Fibroblast of the conjunctiva (primary cell): ENCODE results near the gene ATP13A1.

ENCODE experiments used
- DNase-seq: peaks from one replicate; pipeline ENCODE4 v3.0.0-alpha.2; 2010; ENCODE audit warnings: low read depth

Gene ATP13A1

GRCh38 chr19:19662871-19663255, 613 bp downstream of the ATP13A1 start:
- DNase-seq, result no peak

- DNase-seq, result no peak
These were observed 1.1 kb downstream of the ATP13A1 start for GRCh38 chr19:19662344-19662743.

DNA sequence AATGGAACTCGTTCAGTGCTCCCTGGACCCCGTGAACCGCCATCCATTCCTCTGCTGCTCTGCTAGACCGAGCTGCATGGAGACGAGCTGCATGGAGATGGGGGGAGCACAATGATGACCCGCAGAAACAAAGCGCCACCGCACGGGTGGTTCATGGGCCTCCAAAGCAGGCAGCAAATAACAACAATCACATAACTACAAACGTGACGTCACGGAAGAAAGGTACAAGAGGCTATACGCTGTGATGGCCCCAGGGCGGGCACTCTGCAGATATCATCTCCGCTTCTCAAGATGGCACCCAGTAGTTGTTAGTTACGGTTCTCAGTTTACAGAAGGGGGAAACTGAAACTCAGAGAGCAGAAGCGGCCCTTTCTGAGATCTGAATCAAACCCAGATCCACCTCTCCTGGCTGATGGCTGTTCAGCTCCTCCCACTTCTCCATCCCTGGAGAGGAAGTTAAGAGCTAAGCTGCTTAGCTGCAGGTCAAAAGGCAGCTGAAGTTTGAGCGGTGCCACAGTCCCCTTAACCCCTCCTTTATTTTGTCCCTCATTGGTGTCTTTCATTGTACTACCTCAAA, 1.7 kb downstream of the ATP13A1 start:
- no peak for DNase-seq

DNA sequence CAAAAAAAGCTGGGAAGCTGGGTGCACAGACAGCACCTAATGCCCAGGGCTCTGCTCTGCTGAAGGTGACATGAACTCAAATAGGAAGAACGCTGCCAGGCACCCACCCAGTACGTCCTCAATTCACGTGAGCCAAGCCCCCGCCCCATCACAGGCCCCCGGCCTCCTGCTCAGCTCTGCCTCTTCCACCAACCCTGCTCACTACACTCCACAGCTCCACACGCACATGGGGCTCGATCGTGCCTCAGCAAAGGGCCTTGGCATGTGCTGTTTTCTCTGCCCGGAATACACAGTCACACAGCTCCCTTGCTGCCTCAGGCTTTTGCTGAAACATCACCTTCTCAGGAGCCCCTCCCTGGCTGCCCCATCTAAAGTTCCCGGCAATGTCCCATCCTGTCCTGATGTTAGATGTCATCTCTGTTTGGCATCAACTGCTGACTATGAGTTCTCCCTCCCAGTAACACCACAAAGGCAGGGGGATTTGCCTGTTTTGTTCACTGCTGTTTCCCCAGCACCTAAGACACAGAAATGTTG, 2.3 kb downstream of the ATP13A1 start:
- no peak for DNase-seq

GRCh38 chr19:19659646-19660245, 3.7 kb downstream of the ATP13A1 start:
- DNase-seq, result no peak

- no peak for DNase-seq
These were observed 6.1 kb downstream of the ATP13A1 start for GRCh38 chr19:19657397-19657783.

DNA sequence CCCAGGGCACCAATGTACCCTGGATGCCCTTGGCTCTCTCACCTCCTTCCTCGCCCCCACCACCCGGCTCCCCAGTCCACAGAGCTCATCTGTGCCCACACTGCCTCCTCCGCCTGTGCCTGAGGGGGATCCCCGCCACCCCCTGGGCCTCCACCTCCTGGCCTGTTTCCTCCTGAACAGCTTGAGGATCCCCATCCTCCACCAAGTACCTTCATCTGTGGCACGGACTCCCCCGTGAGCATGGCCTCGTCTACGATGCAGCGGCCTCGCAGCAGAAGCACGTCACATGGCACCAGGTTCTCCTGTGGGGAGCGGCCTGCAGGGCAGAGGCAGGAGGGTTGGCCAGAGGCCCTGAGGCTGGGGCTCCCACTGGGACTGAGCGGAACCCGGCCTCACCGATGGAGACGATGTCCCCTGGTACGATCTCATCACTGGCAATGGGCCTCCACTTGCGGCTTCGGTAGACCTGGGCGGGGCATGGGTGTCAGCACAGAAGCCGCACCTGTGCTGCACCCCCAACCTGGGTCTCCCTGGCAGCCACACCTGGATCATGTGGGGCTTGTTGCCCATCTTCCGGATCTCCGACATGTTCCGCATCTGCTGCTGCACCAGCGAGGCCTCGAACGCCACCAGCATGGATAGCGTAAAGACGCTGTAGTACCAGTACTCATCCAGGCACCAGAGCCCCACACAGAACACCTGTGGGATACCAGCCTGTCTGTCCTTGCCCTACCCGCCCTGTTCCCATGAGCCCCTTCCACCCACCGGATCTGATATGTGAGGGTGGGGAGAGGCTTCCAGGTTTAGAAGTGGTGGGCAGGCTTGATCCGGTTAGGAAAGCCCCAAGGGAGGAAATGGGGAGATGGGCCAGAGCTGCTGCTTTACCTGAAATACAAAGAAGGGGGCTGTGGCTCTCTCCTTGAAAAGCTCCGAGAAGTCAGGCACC, 6.8 kb downstream of the ATP13A1 start:
- no peak for DNase-seq

DNA sequence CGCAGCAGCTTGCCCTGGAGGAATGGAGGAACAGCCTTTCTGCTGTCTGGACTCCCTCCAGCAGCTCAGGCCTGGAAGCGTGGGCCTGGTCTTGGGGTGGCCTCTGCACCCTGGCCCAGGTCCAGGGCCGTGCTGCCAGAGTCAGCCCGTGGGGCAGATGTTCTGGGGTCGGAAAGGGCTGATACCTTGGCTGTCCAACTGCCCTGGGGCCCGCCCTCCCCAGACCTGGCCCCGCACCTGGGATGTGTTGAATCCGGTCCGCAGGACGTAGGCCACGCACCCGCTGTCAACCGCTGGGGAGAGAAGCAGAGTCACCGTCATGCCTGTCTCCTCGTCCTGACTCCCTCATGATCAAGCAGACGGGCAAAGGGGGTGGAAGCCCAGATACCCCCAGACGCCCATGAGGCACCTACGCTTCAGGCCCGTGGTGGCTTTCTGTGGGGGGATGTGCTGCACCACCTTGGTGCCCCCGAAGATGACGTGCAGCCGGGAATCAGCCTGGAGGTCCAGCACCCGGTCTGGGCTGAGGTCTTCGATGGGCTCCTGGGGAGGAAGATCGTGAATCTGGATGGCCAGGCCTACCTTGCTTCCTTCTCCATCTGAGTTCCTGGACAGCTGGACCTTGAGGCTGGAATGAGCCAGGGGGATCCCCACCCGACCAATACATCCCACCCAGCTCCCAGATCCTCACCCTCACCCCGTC, 7.7 kb downstream of the ATP13A1 start:
- no peak for DNase-seq

- DNase-seq, result no peak
These were observed 8.4 kb downstream of the ATP13A1 start for GRCh38 chr19:19655051-19655594.

GRCh38 chr19:19654441-19654840, 9.0 kb downstream of the ATP13A1 start:
- DNase-seq, result no peak

DNA sequence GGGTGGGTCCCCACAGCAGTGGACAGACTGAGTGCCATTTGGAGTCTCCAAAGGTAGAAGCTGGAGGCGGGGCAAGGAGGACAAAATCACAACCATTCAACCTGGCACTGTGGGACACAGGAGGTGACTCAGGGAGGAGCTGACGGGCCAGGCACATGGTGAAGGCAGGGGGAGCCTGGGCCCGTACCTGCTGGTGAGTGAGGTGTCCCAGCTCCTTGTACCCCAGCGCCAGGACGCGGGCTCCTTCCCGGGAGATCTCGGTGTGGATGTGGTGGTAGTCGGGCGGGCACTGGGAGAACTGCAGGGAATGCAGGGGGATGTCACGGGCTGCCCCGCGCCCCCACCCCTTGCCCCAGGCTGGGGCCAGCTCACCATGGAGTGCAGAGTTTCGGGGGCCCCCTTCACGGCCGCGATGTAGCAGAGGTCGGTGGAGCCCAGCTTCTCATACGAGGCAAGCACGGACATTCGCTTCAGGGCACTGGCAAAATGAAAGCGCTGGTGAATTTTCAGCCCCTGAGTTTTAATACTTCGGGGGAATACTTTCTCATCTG, 9.8 kb downstream of the ATP13A1 start:
- DNase-seq, result no peak

GRCh38 chr19:19652482-19653295, 10.8 kb downstream of the ATP13A1 start:
- no peak for DNase-seq

- no peak for DNase-seq
These were observed 12.4 kb downstream of the ATP13A1 start for GRCh38 chr19:19651076-19651475.

- DNase-seq, result no peak
These were observed 13.1 kb downstream of the ATP13A1 start for GRCh38 chr19:19650331-19650730.

GRCh38 chr19:19649580-19649995, 13.9 kb downstream of the ATP13A1 start:
- no peak for DNase-seq

DNA sequence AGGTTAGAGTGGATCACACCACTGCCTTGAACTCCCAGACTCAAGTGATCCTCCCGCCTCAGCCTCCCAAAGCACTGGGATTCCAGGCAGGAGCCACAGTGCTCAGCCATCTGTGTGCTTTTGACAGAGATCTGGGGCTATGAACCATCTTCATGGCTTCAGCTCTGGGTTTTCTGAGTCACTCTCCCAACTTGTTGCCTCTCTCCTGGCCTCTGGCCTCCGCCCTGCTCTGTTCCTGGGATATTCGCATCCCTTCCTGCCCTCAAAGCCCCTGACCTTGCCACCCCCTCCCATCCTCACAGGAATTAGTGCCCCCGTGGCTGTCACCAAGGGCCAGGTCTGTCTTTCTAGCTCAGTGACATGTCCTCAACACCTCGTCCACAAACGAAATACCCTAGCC, 14.3 kb downstream of the ATP13A1 start:
- DNase-seq, result no peak

DNA sequence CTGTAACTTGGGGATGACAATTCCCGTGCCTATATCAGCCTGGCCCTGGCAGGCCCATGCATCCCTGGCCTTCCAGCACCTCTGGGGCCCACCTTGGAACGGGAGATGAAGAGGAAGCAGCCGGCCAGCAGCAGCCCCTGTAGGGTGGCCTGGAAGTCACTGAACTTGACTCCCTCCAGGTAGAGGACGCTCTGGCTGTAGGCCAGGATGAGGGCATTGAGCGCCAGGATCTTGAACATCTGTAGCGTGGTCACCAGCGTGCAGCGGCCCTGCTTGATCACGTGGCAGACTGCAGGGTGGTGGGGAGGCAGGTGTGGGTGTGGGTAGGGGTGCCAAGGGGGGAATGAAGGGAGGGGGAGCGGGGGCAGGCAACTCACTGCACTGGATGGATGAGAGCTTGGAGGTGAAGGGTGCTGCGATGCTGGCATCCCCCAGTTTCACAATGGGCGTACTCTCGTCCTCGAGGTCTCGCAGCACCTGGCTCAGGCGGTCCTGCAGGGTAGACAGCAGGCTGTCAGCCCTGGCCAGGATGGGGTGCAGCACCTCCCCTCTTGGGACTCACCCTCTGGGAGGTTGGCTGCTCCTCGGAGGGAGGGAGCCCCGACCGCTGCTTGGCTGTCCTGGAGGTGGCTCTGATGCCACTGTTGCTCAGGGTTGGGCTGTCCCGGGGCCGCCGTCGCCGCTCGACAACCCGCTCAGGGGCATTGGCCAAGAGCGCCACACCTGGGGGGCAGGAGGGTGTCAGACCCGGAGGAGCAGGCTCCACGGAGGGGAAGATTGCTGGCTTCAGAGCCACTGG, 16.2 kb downstream of the ATP13A1 start:
- DNase-seq, result no peak

DNA sequence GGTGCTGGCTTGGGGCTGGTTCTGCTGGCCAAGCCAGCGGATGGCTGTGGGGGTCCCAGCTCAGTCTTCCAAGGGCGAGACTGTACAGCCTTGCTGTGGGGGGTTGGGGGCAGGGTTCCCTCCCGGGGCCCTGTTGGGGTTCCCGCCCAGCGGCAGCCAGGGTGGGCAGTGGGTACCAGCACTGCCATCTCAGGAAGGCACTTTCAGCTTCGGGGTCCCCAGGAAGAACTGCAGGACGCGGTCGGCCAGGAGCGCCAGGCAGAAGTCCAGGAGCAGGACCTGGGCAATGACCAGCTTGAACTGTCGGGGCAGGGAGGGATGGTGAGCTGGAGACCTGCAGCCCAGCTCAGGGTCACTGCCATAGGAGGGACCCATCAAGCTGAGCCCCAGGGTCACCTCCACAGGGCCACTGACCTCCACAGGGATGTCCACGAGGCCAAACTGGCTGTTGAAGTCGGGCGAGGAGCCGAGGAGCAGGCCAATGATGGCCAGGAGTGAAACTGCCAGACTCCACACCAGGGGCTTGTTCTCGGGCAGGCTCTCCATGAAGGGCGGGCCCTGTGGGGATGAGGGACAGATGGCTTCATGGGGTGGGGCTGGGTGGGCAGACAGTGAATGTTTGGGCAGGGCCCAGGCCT, 18.1 kb downstream of the ATP13A1 start:
- DNase-seq, result no peak

DNA sequence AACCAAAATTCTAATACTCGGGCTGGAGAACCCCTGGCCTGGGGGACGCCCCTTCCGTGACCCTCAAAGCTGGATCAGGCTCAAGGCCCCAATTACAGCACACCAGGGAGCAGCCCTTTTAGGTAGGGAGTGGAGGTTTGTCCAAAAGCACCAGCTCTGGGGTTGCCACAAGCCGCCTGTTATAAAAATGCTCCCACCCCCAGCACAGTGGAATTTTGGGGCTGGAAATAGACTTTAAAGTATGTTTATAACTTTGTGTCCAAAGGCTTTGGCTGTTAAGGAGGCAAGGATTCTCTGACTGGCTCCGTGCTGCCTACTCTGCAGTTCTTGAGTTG, 19.5 kb downstream of the ATP13A1 start:
- DNase-seq, result no peak
